Heart right ventricle (tissue), 16 donors: ENCODE results near the gene ROPN1L. TPM values are rescaled to one million over a fixed set of nuclear protein-coding genes. Genes with fewer than 3 reads are reported as not detected.

Experiments used
- ATAC-seq, 8 donors: fragments of 200-7000 bp; cut with Tn5 transposase; one replicate each; pipeline ENCODE4 v1.9.1; 2020; ENCODE audit warnings: mild to moderate bottlenecking in 8 of 8, moderate library complexity in 8 of 8, moderate number of reproducible peaks in 1 of 8
- DNase-seq, 2 donors: peaks; one replicate each; pipeline ENCODE4 v3.0.0-alpha.2; 2020
- H3K27ac ChIP-seq, 10 donors: fragments of 200-600 bp; sonication (generic) in 2 of 10; one replicate each; pipeline versions ENCODE4 v1.5.0 to v1.8.0; 2020 to 2022; ENCODE audit warnings: mild to moderate bottlenecking in 3 of 10
- H3K27me3 ChIP-seq, 7 donors: fragments of 200-600 bp; one replicate each; pipeline ENCODE4 v1.8.0; 2021 to 2022; ENCODE audit warnings: mild to moderate bottlenecking in 2 of 7
- H3K36me3 ChIP-seq, 9 donors: fragments of 200-600 bp; sonication (generic) in 1 of 9; one replicate each; pipeline versions ENCODE4 v1.5.0 to v1.8.0; 2020 to 2022; ENCODE audit warnings: mild to moderate bottlenecking in 2 of 9
- H3K4me1 ChIP-seq, 9 donors: fragments of 200-600 bp; sonication (generic) in 1 of 9; one replicate each; pipeline versions ENCODE4 v1.5.0 to v1.8.0; 2020 to 2022; ENCODE audit warnings: mild to moderate bottlenecking in 4 of 9
- H3K4me3 ChIP-seq, 10 donors: fragments of 200-600 bp; sonication (generic) in 2 of 10; one replicate each; pipeline versions ENCODE4 v1.5.0 to v1.8.0; 2020 to 2022; ENCODE audit warnings: mild to moderate bottlenecking in 7 of 10, moderate library complexity in 2 of 10
- H3K9me3 ChIP-seq, 11 donors: fragments of 200-600 bp in 10 of 11; sonication (generic) in 2 of 11; one replicate each; pipeline versions ENCODE4 v1.5.0 to v1.8.0; 2013 to 2022; ENCODE audit warnings: mild to moderate bottlenecking in 2 of 11, control low read depth in 1 of 11, moderate library complexity in 1 of 11
- WGBS, 2 donors: extraction: QIAGEN DNeasy Blood & Tissue Kit; methylation state at CpG; one replicate each; pipeline ENCODE4 v1.1.7; 2013; ENCODE audit warnings: inconsistent platforms in 1 of 2; 5-methylcytosine and 5-hydroxymethylcytosine counted together
- intact Hi-C, 10 donors: fragments of 100-400 bp; cut with DNase I; formaldehyde crosslinking; loops; one replicate each; pipeline versions ENCODE4 v1.11.1 to v1.14.2; 2022
- polyA plus RNA-seq, 2 donors: library from polyadenylated mRNA; stranded (reverse); fragments of 200-250 nt; gene quantifications; one replicate each; pipeline ENCODE4 v1.2.3, GENCODE V29; 2013
- total RNA-seq, 10 donors: library from RNA; stranded (reverse); fragmentation: NEBNext Ultra II Directional in 3 of 10; extraction: Animal tissue kit (Norgen Biotek cat#: 25700) in 3 of 10; gene quantifications; one replicate each; pipeline versions ENCODE4 v1.2.1 to v1.2.4, GENCODE V29; 2021 to 2023
- TF ChIP-seq, protein P1 (sequence below), 9 donors: fragments of 200-600 bp; sonication (generic) in 2 of 9; IDR thresholded peaks; one replicate each; pipeline versions ENCODE4 v1.5.0 to v1.8.0; 2021 to 2022; ENCODE audit warnings: antibody characterized with exemption in 9 of 9, mild to moderate bottlenecking in 5 of 9, moderate library complexity in 1 of 9
- donor health status: Arrhythmogenic right ventricular cardiomyopathy.
- donor health status: ischemic (EF 13 %, LVEDD 7.1; RV severe dilation, severe dysfunction).
- donor health status: healthy with polysubstance abuse.
- donor health status: DM: no; HTN: yes; CAD: no.
- donor health status: DM: no; HTN: no; CAD: no.
- donor health status: ischemic (EF 25% LVEDD 6.9; RV normal size, moderate dysfunction).
- donor health status: ischemic (EF 25% LVEDD 5.7; RV mildly dilated, moderate dysfunction).
- donor health status: healthy.
- donor health status: DM: yes; HTN: yes; CAD: no.
- donor health status: Ischemic cardiomyopathy.
- donor health status: ischemic (EF 35%, LVEDD 5.7; RV mildly dilated, moderate dysfunction).
- donor health status: nonischemic (EF 11% LVEDD 7.7; RV severe dilation, severe dysfunction).
- donor health status: DM: yes; HTN: yes; CAD: no.
- donor health status: PGD.
- donor health status: ischemic (EF 29% LVEDD 5.4; RV normal size, mild dysfunction).
- donor health status: nonischemic (EF 23%, LVEDD 6.1; RV moderate dilation, normal function).

ROPN1L gene
- total and polyA plus RNA-seq, 12 donors = 0.17 to 0.83 (median 0.31) TPM; not detected in 2

DNA sequence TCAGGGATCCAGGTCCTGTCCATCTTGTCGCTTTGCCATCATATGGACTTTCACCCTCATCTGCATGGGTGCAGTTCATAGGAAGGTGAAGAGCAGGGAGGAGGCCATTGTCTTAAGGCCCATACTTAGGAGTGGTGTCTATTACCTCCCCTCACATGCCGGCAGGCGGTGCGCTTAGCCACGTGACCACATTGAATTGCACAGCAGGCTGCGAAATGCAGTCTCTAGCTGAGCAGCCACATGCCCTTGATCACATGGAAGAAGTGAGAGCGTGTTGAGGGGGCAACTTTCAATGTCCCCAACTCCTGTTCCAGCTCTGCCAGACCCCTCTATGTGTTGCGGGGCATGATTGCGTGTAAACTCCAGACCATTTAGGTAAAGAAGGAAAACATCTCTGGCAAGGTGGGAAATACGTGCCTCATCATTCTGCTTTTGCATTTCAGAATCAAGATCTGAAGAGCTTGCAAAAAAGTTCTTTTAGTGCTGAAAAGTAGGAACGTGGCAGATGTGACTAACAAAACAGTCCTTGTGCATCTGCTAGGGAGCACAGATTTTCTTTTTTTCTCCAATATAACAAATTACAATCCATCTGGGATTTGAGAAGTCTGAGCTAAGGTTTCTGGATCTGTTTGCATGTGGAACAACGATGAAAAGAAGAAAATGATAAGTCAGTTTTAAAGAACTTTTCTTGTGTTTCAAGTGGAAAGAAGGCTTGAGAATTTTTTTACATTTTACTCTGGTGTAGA is 34.4 kb downstream of the ROPN1L start:
- WGBS, 2 donors = 89 to 91% methylated on average over 12 of the region's 12 CpGs
- H3K4me3 ChIP-seq = no peak overlapping the region
- no peaks in the 10 kb centered on the region for H3K36me3 ChIP-seq
- H3K4me1 ChIP-seq = peaks cover 0 to 18% (median 3%) of the 10 kb centered on the region in 9 donors
- TF ChIP-seq, protein P1, sequence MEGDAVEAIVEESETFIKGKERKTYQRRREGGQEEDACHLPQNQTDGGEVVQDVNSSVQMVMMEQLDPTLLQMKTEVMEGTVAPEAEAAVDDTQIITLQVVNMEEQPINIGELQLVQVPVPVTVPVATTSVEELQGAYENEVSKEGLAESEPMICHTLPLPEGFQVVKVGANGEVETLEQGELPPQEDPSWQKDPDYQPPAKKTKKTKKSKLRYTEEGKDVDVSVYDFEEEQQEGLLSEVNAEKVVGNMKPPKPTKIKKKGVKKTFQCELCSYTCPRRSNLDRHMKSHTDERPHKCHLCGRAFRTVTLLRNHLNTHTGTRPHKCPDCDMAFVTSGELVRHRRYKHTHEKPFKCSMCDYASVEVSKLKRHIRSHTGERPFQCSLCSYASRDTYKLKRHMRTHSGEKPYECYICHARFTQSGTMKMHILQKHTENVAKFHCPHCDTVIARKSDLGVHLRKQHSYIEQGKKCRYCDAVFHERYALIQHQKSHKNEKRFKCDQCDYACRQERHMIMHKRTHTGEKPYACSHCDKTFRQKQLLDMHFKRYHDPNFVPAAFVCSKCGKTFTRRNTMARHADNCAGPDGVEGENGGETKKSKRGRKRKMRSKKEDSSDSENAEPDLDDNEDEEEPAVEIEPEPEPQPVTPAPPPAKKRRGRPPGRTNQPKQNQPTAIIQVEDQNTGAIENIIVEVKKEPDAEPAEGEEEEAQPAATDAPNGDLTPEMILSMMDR (IDR thresholded peaks at IDR 0.05) = no peak
- peaks cover 0 to 17% (median 7%) of the 10 kb centered on the region in 11 donors for H3K9me3 ChIP-seq
- H3K27me3 ChIP-seq = no peaks in the 10 kb centered on the region
- ATAC-seq (no peak), DNase-seq (no peak)
- no peak overlapping the region for H3K27ac ChIP-seq
- intact Hi-C loops = no loop called here

DNA sequence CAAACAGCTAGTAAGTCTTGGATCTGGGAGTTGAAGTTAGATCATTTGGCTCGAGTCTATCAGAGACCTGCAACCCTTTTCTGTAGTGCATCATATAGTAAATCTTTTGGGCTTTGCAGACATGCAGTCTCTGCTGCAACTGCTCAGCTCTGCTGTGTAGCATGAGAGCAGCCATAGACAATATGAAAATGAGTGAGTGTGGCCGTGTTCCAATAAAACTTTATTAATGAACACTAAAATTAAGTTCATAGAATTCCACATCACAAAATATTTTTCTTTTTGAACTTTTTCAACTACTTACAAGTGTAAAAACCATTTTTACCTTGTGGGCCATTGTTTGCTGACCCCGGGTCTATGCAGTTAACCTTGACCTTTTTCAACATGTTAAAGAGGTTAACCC is 35.2 kb downstream of the ROPN1L start:
- intact Hi-C loops = no loop called here
- ATAC-seq = no peak

DNA sequence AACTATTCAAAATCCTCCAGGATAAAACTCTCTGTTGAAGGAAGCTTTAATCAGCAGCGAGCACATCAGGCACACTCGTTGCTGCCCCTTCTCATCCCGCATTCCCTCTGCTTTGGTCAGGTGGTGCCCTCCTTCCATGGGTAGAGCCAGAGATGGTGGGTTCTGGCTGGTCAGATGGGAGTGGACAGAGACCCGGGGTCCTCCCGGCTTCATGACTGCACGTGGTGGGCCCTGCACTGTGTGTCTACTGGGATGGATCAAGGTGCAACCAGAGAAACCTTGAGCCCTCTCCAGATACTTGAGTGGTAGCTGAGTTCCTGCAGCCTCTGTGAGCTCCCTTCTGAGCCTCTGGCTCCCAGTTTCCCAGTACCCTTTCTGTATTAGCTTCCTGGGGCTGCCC is 36.3 kb downstream of the ROPN1L start:
- no peak for DNase-seq
- Histone ChIP-seq H3K9me3 (peaks cover 0 to 17% (median 7%) of the 10 kb centered on the region in 11 donors), H3K36me3 (no peaks in the 10 kb centered on the region), H3K4me1 (peaks cover 0 to 23% (median 3%) of the 10 kb centered on the region in 9 donors), H3K4me3 (no peak overlapping the region), H3K27ac (no peak overlapping the region), H3K27me3 (no peaks in the 10 kb centered on the region)
- WGBS, 2 donors = 94 to 97% methylated on average over 6 of the region's 6 CpGs
- no peak for ATAC-seq
- intact Hi-C loops = no loop called here
- TF ChIP-seq, protein P1 (IDR thresholded peaks at IDR 0.05) = no peak

More for the DNA sequence above, 35.2 kb downstream of the ROPN1L start:
- Histone ChIP-seq H3K27ac (no peak overlapping the region), H3K36me3 (no peaks in the 10 kb centered on the region), H3K9me3 (peaks cover 0 to 17% (median 7%) of the 10 kb centered on the region in 11 donors), H3K4me3 (no peak overlapping the region), H3K4me1 (peaks cover 0 to 23% (median 3%) of the 10 kb centered on the region in 9 donors), H3K27me3 (no peaks in the 10 kb centered on the region)
- TF ChIP-seq, protein P1 (IDR thresholded peaks at IDR 0.05) = no peak
- DNase-seq = no peak
- 91 to 96% methylated on average over 3 of the region's 3 CpGs for WGBS, 2 donors

DNA sequence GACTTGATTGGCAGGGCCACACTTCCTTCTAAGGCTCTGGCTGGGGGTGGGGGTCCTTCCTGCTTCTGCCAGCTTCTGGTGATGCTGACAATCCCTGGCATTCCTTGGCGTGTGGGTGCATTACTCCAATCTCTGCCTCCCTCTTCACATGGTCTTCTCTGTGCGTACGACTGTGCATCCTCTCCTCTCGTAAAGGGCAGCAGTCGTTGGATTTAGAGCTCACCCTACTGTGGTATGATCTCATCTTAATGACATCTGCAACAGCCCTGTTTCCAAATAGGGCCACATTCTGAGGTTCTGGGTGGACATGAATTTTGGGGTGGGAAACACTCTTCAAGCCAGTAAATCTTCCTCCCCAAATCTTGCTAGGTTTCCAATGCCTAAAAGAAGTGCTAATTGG is 36.8 kb downstream of the ROPN1L start:
- DNase-seq = no peak
- ATAC-seq = no peak
- Histone ChIP-seq H3K4me1 (peaks cover 0 to 23% (median 3%) of the 10 kb centered on the region in 9 donors), H3K27me3 (no peaks in the 10 kb centered on the region), H3K27ac (no peak overlapping the region), H3K9me3 (peaks cover 0 to 17% (median 7%) of the 10 kb centered on the region in 11 donors), H3K4me3 (no peak overlapping the region), H3K36me3 (no peaks in the 10 kb centered on the region)
- TF ChIP-seq, protein P1 (IDR thresholded peaks at IDR 0.05) = no peak
- intact Hi-C loops = no loop called here
- 63 to 81% methylated on average over 5 of the region's 5 CpGs for WGBS, 2 donors
